Heart right ventricle (tissue), 16 donors: ENCODE measurements around the gene TTYH1. TPM values are rescaled to one million over a fixed set of nuclear protein-coding genes. Genes with fewer than 3 reads are reported as not detected.

ENCODE experiments used
- ATAC-seq, 8 donors: fragments of 200-7000 bp; cut with Tn5 transposase; one replicate each; pipeline ENCODE4 v1.9.1; 2020; ENCODE audit warnings: mild to moderate bottlenecking in 8 of 8, moderate library complexity in 8 of 8, moderate number of reproducible peaks in 1 of 8
- DNase-seq, 2 donors: peaks; one replicate each; pipeline ENCODE4 v3.0.0-alpha.2; 2020
- H3K27ac ChIP-seq, 10 donors: fragments of 200-600 bp; sonication (generic) in 2 of 10; one replicate each; pipeline versions ENCODE4 v1.5.0 to v1.8.0; 2020 to 2022; ENCODE audit warnings: mild to moderate bottlenecking in 3 of 10
- H3K27me3 ChIP-seq, 7 donors: fragments of 200-600 bp; one replicate each; pipeline ENCODE4 v1.8.0; 2021 to 2022; ENCODE audit warnings: mild to moderate bottlenecking in 2 of 7
- H3K36me3 ChIP-seq, 9 donors: fragments of 200-600 bp; sonication (generic) in 1 of 9; one replicate each; pipeline versions ENCODE4 v1.5.0 to v1.8.0; 2020 to 2022; ENCODE audit warnings: mild to moderate bottlenecking in 2 of 9
- H3K4me1 ChIP-seq, 9 donors: fragments of 200-600 bp; sonication (generic) in 1 of 9; one replicate each; pipeline versions ENCODE4 v1.5.0 to v1.8.0; 2020 to 2022; ENCODE audit warnings: mild to moderate bottlenecking in 4 of 9
- H3K4me3 ChIP-seq, 10 donors: fragments of 200-600 bp; sonication (generic) in 2 of 10; one replicate each; pipeline versions ENCODE4 v1.5.0 to v1.8.0; 2020 to 2022; ENCODE audit warnings: mild to moderate bottlenecking in 7 of 10, moderate library complexity in 2 of 10
- H3K9me3 ChIP-seq, 11 donors: fragments of 200-600 bp in 10 of 11; sonication (generic) in 2 of 11; one replicate each; pipeline versions ENCODE4 v1.5.0 to v1.8.0; 2013 to 2022; ENCODE audit warnings: mild to moderate bottlenecking in 2 of 11, control low read depth in 1 of 11, moderate library complexity in 1 of 11
- WGBS, 2 donors: extraction: QIAGEN DNeasy Blood & Tissue Kit; methylation state at CpG; one replicate each; pipeline ENCODE4 v1.1.7; 2013; ENCODE audit warnings: inconsistent platforms in 1 of 2; 5-methylcytosine and 5-hydroxymethylcytosine counted together
- intact Hi-C, 10 donors: fragments of 100-400 bp; cut with DNase I; formaldehyde crosslinking; loops; one replicate each; pipeline versions ENCODE4 v1.11.1 to v1.14.2; 2022
- polyA plus RNA-seq, 2 donors: library from polyadenylated mRNA; stranded (reverse); fragments of 200-250 nt; gene quantifications; one replicate each; pipeline ENCODE4 v1.2.3, GENCODE V29; 2013
- total RNA-seq, 10 donors: library from RNA; stranded (reverse); fragmentation: NEBNext Ultra II Directional in 3 of 10; extraction: Animal tissue kit (Norgen Biotek cat#: 25700) in 3 of 10; gene quantifications; one replicate each; pipeline versions ENCODE4 v1.2.1 to v1.2.4, GENCODE V29; 2021 to 2023
- TF ChIP-seq, protein P1 (sequence below), 9 donors: fragments of 200-600 bp; sonication (generic) in 2 of 9; IDR thresholded peaks; one replicate each; pipeline versions ENCODE4 v1.5.0 to v1.8.0; 2021 to 2022; ENCODE audit warnings: antibody characterized with exemption in 9 of 9, mild to moderate bottlenecking in 5 of 9, moderate library complexity in 1 of 9
- donor health status: Arrhythmogenic right ventricular cardiomyopathy.
- donor health status: ischemic (EF 13 %, LVEDD 7.1; RV severe dilation, severe dysfunction).
- donor health status: healthy with polysubstance abuse.
- donor health status: DM: no; HTN: yes; CAD: no.
- donor health status: DM: no; HTN: no; CAD: no.
- donor health status: ischemic (EF 25% LVEDD 6.9; RV normal size, moderate dysfunction).
- donor health status: ischemic (EF 25% LVEDD 5.7; RV mildly dilated, moderate dysfunction).
- donor health status: healthy.
- donor health status: DM: yes; HTN: yes; CAD: no.
- donor health status: Ischemic cardiomyopathy.
- donor health status: ischemic (EF 35%, LVEDD 5.7; RV mildly dilated, moderate dysfunction).
- donor health status: nonischemic (EF 11% LVEDD 7.7; RV severe dilation, severe dysfunction).
- donor health status: DM: yes; HTN: yes; CAD: no.
- donor health status: PGD.
- donor health status: ischemic (EF 29% LVEDD 5.4; RV normal size, mild dysfunction).
- donor health status: nonischemic (EF 23%, LVEDD 6.1; RV moderate dilation, normal function).

Gene TTYH1
- total and polyA plus RNA-seq, 12 donors: 0.37 to 4.3 (median 1.2) TPM

DNA sequence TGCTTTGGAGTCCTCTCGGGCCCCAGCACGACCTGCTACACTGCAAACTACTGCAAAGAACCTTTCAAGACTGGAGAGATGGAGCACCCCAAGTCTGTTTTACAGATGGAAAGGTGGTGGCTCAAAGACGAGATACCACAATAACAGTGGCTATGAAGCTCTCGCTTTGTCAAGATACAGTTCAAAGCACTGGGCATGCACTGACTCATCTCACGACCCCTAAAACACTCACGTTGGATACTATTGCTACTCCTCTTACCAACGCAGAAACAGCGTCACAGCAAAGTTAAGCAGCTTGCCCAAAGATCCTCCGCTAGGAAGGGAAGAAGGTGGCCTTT, 26.5 kb upstream of the TTYH1 start:
- DNase-seq (no peak), ATAC-seq (peak in 1 of 8 donors; percentile 56)
- WGBS, 2 donors: 41 to 51% methylated on average over 9 of the region's 9 CpGs
- Histone ChIP-seq H3K4me1 (peaks cover 0 to 47% (median 11%) of the 10 kb centered on the region in 9 donors), H3K4me3 (peak overlapping the region in 6 of 10 donors; percentile 29 to 54 (median 38)), H3K36me3 (no peaks in the 10 kb centered on the region), H3K9me3 (no peaks in the 10 kb centered on the region), H3K27ac (peak overlapping the region in 1 of 10 donors; percentile 88), H3K27me3 (peaks cover 0 to 80% (median 52%) of the 10 kb centered on the region in 7 donors)
- intact Hi-C loops: loop anchor here in 1 of 10 donors (10.0 kb wide), 1 partner anchor 64 kb away; no protein-coding TSS in a partner anchor
- TF ChIP-seq, protein P1, sequence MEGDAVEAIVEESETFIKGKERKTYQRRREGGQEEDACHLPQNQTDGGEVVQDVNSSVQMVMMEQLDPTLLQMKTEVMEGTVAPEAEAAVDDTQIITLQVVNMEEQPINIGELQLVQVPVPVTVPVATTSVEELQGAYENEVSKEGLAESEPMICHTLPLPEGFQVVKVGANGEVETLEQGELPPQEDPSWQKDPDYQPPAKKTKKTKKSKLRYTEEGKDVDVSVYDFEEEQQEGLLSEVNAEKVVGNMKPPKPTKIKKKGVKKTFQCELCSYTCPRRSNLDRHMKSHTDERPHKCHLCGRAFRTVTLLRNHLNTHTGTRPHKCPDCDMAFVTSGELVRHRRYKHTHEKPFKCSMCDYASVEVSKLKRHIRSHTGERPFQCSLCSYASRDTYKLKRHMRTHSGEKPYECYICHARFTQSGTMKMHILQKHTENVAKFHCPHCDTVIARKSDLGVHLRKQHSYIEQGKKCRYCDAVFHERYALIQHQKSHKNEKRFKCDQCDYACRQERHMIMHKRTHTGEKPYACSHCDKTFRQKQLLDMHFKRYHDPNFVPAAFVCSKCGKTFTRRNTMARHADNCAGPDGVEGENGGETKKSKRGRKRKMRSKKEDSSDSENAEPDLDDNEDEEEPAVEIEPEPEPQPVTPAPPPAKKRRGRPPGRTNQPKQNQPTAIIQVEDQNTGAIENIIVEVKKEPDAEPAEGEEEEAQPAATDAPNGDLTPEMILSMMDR (IDR thresholded peaks at IDR 0.05): no peak

DNA sequence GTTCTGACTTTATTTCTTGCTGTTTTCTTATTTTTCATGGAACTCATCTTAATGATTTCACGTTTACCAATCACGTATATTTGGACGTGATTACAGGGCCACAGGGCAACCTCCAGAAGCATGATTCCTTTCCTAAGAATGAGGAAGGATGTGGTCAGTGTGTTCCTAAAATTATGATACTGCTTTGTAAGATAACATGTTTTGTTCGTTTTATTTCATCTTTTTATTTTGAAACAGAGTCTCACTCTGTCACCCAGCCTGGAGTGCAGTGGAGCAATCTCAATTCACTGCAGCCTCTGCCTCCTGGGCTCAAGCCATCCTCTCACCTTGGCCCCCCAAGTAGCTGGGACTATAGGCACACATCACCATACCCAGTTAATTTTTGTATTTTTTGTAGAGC, 25.7 kb upstream of the TTYH1 start:
- peak in 4 of 8 donors; percentile 14 to 45 (median 37) for ATAC-seq
- H3K27ac ChIP-seq: peak overlapping the region in 1 of 10 donors; percentile 88
- 53 to 68% methylated on average over 4 of the region's 4 CpGs for WGBS, 2 donors
- intact Hi-C loops: loop anchor here in 1 of 10 donors (10.0 kb wide), 1 partner anchor 65 kb away; no protein-coding TSS in a partner anchor
- H3K27me3 ChIP-seq: peaks cover 0 to 88% (median 56%) of the 10 kb centered on the region in 7 donors
- TF ChIP-seq, protein P1 (IDR thresholded peaks at IDR 0.05): no peak
- H3K36me3 ChIP-seq: no peaks in the 10 kb centered on the region
- H3K4me1 ChIP-seq: peaks cover 0 to 44% (median 11%) of the 10 kb centered on the region in 9 donors
- no peak for DNase-seq
- H3K9me3 ChIP-seq: no peaks in the 10 kb centered on the region
- H3K4me3 ChIP-seq: peak overlapping the region in 1 of 10 donors; percentile 54

DNA sequence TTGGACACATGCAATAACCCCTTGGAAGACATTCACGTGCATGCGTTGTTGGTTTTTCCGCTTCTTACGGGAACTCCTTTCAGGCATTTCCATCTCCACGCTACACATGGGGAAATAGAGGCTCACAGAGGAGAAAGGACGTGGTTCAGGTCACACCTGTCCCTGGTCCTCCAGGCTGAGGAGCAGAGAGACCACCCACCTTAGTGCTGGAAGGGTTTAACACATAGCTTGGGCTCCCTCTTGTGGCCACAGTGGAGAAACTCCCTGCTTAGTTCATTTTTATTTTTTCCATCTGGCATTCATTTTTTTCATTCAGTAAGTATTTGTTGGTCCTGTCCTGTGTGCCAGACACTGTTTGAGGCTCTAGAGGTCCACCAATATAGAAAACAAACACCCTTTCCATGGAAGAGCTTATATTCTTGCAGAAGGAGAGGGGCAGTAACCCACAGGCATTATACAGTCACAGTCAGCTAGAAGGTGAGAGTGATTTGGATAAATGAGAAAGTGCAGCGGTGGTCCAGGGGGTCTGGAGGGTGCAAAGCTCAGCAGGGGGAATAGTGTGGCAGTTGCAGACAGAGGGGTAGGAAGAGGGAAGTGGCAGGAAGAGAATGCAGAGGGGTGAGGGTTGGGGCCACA, 24.2 kb upstream of the TTYH1 start:
- Histone ChIP-seq H3K4me3 (no peak overlapping the region), H3K9me3 (no peaks in the 10 kb centered on the region), H3K27me3 (peaks cover 0 to 98% (median 63%) of the 10 kb centered on the region in 7 donors), H3K36me3 (no peaks in the 10 kb centered on the region), H3K4me1 (peaks cover 0 to 44% (median 11%) of the 10 kb centered on the region in 9 donors), H3K27ac (no peak overlapping the region)
- intact Hi-C loops: loop anchor here in 7 of 10 donors (2.0 to 10.0 kb wide), 3 partner anchors 64 to 66 kb away; no protein-coding TSS in a partner anchor
- TF ChIP-seq, protein P1 (IDR thresholded peaks at IDR 0.05): peak; percentile 64 to 79 (median 77)
- peak in 1 of 2 donors; percentile 51 for DNase-seq
- WGBS, 2 donors: 23 to 24% methylated on average over 7 of the region's 7 CpGs
- peak in 2 of 8 donors; percentile 17 to 45 for ATAC-seq

- H3K4me1 ChIP-seq: peaks cover 0 to 44% (median 11%) of the 10 kb centered on the region in 9 donors
- no peak overlapping the region for H3K27ac ChIP-seq
- H3K9me3 ChIP-seq: no peaks in the 10 kb centered on the region
- intact Hi-C loops: loop anchor here in 7 of 10 donors (2.0 to 10.0 kb wide), 3 partner anchors 64 to 67 kb away; no protein-coding TSS in a partner anchor
- H3K4me3 ChIP-seq: no peak overlapping the region
- no peaks in the 10 kb centered on the region for H3K36me3 ChIP-seq
- DNase-seq (no peak), ATAC-seq (no peak)
- TF ChIP-seq, protein P1 (IDR thresholded peaks at IDR 0.05): no peak
- peaks cover 0 to 92% (median 63%) of the 10 kb centered on the region in 7 donors for H3K27me3 ChIP-seq
- WGBS, 2 donors: 32 to 38% methylated on average over 4 of the region's 4 CpGs
Measured at GRCh38 chr19:54391589-54392061, 23.6 kb upstream of the TTYH1 start.
